GM19468 (cell line): ENCODE results near the gene NUDT5.
"Not testable (repeated sequence)": the region's sequence is repeated elsewhere in the genome, so short reads cannot be mapped to it uniquely, and the experiment has no call there.

Experiments used
- ATAC-seq: cut with Tn5 transposase; IDR thresholded peaks from one replicate; pipeline ENCODE4 v1.9.1; 2021; ENCODE audit warnings: mild to moderate bottlenecking, moderate library complexity, moderate number of reproducible peaks; ENCODE audit not compliant: unreplicated experiment; ENCODE audit errors: extremely low read depth

The NUDT5 gene

DNA sequence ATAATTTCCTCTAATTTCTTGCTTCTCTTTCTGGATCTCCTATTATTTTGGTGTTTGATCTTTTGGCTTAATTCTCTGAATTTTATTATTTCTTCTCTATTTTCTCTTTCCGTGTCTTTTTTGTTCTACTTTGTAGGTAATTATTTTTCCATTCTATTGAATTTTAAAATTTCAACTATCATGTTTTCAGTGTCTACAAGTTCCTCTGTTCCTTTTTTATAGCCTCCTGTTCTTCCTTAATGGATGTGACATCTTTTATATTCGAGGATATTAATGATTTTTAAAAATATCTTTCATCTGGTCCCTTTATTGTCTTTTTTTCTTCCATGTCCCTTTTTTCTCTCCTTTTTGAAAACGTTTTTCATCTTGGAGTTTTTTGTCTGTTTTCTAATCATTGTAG lies 11.4 kb upstream of the NUDT5 start:
- ATAC-seq: no peak

DNA sequence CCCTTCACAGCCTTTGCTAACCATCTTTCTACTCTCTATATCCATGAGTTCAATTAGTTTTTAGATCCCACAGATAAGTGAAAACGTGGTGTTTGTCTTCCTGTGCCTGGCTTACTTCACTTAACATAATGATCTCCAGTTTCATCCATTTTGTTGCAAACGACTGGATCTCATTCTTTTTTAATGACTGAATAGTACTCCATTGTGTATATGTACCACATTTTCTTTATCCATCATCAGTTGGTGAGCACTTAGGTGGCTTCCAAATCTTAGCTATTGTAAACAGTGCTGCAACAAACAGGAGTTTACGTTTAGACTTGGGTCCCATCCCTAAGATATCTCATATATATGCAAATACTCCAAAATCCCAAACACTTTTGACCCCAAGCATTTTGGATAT lies 9.4 kb upstream of the NUDT5 start:
- ATAC-seq: no peak

DNA sequence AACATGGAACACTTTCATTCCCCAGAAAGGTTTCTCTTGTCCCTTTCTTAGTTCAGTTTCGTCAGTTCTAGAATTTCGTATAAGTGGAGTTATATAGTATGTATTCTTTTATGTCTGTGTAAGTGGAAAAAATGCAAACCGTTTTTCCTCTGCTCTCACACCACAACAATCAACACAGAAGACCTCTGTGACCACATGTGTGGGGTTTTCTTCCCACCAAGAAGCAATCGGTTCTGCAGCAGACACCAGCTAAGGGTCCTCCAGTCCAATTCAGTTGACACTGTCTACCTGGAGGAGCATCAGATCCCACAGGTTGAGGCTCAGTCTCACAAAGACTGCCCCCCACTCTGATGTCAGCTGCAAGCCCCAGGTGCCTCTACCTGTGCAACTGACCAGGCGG lies 6.5 kb upstream of the NUDT5 start:
- no peak for ATAC-seq

DNA sequence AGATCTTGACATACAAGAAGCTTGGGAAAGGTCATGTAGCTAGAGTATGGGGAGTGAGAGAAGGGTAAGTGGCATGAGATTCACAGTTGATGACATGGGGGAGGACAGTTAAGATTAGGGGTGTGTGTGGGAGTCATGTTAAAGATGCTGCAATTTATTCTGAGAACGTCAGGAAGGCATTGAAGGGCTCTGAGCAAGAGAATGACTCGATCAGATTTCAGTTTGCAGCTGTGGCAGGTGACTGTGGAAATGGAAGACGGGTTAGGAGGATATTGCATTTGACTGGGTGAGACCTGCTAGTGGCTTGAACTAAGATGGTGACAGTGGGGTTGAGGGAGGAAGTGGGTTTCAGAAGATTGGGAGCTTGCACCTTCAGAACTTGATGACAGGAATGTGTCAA lies 5.9 kb upstream of the NUDT5 start:
- no peak for ATAC-seq

DNA sequence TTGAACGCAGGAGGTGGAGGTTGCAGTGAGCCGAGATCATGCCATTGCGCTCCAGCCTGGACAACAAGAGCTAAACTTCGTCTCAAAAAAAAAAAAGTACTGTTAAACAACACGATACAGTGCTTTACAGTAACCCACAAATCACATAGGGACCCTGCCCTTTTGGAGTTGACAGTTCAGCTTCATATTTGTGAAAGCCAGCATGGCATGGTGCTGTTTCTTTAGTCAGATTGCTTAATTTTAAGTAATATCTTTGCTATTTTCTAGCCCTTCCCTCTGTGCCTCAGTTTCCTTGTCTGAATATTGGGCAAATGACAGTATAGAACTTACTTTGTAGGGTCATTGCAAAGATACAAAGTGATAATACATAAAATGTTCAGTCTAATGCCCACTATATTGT lies 5.2 kb upstream of the NUDT5 start:
- ATAC-seq: no peak

DNA sequence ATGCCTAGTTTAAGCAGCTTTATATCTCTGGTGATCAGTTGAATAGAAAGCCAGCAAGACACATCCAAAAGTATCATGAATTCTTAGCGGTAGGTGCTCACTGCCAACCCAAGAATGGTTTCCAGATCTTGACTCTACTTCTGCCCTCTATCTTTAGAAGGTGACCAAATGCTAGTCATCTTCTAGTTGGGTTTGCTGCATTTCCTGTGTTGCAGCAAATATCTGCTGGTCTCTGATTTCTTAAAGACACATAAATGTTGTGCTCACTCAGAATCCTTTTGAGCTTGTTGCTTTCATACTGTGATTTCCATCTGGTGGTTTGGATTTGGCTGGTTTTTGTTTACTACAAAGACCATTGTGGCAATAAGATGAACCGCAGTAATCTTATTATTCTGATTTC lies 2.5 kb upstream of the NUDT5 start:
- ATAC-seq: no peak

DNA sequence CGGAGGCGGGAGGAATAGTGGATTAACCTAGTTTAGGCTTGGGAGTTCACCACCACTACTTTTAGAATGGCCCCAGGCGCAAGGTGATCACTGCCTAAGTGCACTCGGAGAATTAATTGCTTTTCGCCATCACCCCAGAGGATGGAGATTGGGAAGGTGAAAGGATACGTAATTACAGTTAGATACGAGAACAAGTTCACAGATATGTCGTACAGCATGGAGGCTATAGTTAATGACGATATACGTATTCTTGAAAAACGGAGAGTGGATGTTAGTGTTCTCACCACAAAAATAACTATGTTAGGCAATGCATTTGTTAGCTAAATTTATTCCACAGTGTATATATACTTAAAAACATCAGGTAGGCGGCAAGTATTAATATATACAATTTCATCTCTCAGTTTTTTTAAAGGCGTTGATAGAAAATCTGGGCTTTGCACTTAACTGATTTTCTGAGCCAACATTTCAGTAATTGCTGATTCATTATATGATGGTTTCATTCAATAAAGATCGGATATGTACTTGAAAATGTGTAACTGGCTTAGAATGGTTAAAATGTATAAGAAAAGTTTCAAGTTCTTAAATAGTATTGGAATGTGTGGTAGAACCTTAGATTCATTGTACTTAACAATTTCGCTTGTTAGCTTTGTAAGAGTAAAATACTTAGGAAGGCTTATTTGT lies 980 bp upstream of the NUDT5 start:
- ATAC-seq: no peak

DNA sequence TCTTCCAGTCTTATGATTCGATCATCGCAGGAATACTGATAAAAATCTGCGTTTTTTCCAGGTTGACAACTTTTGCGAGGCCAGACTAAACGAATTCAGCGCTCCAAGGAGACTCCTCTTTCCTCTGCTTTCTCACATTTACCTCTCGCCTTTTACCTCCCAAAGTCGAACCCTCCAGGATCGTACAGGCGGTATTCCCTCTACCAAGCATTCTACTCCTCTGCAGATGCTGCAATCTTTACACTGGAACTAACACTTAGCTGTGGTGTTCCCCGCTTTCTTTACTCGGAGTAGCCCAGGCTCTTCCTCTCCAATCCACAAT lies 449 bp downstream of the NUDT5 start:
- no peak for ATAC-seq

DNA sequence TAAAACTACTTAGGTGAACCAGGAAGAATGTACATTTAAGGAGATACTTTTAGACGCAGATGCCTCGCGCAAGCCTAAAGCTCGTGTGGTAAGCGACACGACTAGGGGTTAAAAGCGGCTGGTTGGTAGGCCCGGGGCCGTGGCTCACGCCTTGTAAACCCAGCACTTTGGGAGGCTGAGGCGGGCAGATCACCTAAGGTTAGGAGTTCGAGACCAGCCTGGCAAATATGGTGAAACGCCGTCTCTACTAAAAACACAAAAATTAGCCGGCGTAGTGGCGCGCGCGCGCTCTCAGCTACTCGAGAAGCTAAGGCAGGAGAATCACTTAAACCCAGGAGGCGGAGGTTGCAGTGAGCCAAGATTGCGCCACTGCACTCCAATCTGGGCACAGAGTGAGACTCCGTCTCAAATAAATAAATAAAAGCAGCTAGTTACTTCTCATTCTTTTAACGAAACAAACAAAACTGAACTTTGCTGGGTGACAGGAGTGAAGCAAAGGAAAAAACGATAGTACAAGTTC lies 879 bp downstream of the NUDT5 start:
- ATAC-seq: no peak

DNA sequence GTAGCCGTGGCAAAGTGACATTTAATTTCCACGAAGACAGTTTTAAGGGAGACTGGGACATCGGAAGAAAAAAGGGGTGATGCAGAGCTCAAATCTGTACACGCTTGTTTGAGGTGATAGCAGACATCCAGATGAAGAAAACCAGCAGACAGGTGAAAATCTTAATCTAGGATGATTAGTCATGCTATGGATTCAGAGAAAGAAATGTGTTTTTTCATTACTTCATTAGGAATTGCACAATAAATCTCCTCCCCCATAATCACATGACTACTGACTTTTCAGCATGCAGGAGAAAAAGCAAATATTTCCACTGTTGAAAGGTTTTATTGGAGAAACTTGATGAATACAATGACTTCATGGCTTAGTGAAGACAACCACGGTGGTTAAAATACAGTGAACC lies 2.5 kb downstream of the NUDT5 start:
- no peak for ATAC-seq

DNA sequence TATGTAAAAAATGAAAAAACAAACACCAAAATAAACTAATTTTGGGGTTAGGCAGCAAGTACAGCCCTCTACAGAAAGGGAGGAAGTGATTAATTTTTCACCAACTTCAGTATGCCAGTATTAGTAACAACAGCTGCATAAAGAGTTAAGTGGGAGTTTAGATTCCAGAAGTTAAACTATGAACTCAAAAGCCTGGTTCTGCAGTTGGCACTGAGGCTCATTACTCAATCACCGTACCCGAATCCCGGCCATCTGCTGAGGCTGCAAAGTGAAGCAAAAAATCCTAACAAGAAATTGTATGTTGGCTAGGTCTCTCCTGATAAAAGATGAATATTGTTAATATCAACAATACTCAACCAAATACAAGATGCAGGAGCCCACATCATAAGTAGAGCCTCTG lies 4.0 kb downstream of the NUDT5 start:
- ATAC-seq: no peak

DNA sequence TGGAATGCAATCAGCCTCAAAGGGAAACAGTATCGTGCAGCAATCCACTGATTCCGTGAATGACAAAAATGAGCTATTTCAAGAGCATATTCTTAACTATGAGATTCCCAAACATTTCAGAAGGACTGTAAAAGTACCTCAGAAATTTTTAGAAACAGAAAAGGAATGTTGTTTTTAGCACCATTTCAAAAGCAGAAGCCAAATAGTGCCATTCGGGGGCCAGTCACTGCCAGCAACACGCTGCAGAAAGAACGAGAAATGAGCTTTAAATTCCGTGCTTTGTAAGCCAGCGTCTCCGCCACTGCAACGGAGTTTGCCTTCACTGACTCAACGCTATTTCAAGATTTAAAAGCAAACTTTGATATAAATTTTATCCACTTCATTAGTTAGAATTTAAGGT lies 6.3 kb downstream of the NUDT5 start:
- no peak for ATAC-seq

DNA sequence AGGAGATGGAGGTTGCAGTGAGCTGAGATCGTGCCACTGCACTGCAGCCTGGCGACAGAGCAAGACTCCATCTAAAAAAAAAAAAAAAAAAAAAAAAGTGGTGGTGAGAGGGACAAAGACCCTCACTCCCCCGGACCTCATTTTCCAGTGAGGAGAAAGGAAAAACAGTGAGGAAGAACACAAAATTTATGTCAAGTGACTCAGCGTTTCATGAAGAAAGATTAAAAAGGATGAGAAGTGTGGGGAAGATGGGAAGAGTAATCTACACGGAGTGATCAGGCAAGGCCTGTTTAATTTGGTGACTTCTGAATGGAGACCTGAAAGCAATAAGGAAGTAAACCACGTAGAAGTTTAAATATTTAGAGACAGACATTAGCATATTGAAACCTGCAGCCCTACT lies 7.0 kb downstream of the NUDT5 start:
- ATAC-seq: no peak

DNA sequence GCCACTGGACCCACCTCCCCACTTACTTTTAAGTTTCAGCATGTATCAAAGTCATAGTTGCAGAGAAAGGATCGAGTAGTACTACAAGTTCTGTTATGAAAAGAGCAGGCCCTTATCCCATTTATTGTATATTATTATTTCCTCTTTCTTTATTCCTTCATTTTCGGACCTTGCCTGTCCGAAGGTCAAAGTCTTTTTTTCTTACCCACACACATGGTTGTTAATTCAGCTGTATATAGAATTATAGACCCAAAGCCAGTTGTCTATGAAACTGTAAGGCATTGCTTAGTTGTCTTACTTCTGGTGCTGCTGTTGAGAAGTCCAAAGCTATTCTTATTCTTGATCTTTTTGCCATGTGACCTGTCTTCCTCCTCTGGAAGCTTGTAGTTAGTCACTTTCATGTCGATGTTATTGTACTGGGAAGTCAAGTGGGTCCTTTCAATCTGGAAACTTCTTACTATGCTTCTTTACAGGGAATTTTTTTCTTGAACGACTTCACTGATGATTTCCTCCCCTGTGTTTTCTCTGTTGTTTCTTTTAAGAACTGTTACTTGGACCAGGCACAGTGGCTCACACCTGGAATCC lies 8.3 kb downstream of the NUDT5 start:
- ATAC-seq: no peak

DNA sequence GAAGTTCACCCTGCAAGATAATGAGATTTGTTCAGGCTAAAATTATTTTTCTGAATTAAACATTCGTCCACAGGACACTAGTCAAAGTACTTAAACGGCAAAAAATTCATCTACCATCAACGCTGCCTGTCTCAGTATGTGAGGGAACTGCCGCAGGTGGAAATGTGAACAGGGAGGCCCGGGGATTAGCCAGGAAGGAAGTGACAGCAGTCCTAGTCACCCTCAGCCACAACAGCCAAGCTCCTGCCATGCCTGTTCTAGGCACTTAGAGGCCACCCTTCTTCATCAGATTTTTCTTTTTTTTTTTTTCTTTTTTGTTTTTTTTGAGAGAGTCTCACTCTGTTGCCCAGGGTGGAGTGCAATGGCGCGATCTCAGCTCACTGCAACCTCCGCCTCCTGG lies 9.4 kb downstream of the NUDT5 start:
- no peak for ATAC-seq

DNA sequence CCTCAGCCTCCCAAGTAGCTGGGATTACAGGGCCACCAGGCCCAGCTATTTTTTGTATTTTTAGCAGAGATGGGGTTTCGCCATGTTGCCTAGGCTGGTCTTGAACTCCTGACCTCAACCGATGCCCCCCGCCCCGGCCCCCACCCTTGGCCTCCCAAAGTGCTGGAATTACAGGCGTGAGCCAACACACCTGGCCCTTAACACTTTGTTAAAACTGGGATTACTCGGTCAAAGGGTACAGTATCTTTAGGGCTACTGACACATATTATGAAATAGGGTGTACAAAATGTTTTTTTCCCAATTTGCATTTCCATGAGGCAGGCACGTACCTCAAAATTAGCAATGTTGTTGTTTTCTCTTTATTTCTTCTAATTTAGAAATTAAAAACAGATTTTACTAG lies 11.5 kb downstream of the NUDT5 start:
- no peak for ATAC-seq

DNA sequence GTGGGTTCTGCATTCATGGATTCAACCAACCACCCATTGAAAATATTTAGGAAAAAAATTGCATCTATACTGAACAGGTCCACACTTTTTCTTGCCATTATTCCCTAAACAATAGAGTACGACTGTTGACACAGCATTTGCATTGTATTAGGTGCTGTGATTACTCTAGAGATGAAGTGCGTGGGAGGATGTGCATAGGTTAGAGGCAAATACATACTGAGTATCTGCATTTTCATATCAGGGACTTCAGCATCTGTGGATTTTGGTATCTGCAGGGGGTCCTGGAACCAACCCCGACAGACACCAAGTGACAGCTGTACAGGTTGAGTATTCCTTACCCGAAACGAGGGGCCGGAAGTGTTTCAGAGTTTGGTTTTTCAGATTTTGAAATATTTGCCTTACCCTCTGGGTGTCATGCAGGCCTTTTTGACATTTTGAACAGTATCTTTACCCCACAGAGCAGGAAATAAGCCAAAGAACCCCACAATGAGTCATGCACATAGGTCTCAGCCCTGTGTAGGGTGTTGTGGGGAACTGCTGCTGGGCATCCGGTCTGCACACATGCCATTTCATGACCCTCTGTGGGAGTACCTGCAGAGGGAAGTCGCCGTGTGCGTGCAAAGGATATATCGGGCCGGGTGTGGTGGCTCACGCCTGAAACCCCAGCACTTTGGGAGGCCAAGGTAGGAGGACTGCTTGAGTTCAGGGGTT lies 14.5 kb downstream of the NUDT5 start:
- ATAC-seq: no peak

DNA sequence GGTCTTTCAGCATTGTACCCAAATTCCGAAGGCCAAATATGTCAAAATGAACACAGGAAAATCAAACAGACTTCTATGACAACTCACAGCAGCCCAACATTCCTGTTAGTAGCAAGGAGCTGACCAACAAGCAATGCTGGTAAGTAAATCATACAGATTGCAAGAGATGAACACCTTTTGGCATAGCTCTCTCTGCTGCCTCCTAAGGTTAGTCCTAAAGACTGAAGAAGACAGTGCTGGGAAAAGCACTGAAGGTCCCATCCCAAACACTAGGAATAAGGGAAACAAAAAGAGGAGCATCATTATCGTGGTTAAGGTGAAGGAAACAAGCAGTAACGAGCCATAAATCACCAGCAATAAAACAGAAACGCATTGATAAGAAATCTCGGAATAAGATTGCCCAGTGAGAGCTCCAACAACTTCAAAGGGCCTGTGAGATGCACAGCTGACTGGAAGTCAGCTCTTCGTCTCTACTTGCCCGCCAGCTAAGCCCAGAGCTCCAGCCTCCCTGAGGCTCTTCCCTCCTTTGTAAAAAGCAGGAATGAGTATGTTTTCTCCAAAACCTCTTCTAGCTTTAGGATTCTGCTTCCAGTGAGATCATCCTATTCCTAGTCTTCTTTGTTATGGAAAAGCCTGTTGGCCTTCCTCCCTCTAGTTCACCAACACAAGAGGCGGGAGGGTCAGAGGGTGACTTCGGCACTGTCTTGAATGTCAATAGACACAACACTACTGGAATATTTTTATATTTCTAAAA lies 15.3 kb downstream of the NUDT5 start:
- ATAC-seq: no peak

DNA sequence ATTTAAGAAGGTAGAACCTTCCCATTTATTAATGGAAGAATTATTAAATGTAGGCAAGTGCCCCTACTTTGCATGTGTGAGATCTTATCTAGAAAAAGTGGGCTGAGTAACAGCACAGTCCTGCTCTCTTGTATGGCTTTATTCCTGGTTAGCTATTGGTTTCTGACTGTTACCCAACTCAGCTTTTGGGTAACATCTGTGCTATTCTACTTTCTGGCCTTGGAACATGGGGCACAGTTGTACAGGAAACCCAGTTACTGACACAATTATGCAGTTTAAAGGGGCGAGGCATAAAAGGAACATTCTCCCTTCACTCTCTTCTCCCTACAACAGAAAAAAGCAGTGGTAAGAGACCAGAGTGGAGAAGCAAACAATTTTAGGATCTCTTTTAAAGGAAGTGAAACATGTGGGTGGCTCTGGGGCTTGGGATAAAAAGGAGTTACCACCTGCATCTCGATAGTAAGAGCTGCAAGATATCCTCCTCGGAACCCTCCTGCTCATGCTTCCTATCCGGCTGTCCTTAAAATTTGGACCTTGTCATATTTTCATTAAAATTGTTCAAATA lies 16.0 kb downstream of the NUDT5 start:
- no peak for ATAC-seq

DNA sequence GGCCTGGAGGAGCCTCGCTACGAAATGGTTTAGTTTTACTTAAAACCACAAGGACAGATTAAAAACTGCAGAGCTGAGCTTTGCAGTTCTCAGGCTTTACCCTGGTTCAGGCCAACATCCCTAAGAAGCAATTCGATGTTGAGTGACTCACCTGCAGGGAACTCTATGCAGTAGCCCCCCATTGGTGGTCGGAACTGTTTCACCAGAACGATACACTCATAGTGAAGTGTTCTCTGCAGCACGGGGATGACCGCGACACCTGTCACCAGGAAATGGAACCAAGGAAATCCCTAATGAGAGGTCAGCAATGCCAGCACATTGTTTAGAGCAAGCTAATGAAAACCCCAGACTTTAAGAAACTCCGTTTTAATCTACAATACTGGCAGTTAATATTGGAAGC lies 18.0 kb downstream of the NUDT5 start:
- no peak for ATAC-seq

DNA sequence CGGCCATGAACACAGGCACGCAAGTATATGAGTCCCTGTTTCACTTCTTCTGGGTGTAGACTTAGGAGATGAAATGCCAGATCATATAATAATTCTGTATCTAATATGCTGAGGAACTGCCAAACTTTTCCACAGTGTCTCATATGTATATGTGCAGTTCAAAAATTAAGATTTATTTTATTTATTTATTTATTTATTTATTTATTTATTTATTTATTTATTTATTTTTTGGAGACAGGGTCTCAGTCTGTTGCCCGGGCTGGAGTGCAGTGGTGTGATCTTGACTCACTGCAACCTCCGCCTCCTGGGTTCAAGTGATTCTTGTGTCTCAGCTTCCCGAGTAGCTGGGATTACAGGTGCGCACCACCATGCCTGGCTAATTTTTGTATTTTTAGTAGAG lies 24.2 kb downstream of the NUDT5 start:
- ATAC-seq: not testable (repeated sequence)
